Measurements from ENCODE around the gene OGDHL. TPM values are rescaled to one million over a fixed set of nuclear protein-coding genes. Genes with fewer than 3 reads are reported as not detected.
A peak's percentile ranks its signal among the peaks of the same experiment; 100 is the strongest.

OGDHL gene
- total and polyA plus RNA-seq, 9 of the 15 experiments (the other 6 are each of a cell fraction or from before 2014, with no cell fraction given), result 0.01 to 1.8 (median 0.91) TPM

DNA sequence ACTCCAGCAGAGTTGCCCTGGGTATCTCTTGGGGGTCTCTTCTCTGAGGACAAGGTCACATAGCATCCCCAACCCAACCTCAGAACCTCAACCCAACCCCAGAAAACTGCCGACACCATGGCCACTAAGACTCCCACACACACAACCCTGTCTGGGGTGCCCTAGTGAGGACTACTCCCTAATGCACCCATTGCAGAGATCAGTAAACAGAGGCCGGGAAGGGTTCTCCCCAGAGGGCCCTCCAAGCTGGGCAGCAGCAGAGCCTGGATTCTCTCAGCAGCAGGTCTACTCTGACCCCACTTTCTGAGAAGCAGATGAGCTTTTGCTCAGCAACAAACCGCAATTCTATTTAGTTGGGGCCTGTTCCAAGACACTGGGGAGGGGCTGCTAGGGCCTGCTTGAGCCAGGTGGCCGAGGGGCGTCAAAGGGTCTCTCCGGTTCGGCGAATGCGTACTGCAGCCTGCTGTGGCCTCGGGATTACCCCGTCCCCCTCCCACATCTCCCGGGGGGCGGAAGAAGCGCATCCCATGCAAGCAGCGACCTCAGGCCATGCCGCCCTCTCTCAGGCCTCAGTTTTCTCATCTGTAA is 828 bp downstream of the OGDHL start:
- Histone ChIP-seq H3K27ac (ENCODE audit: extremely low read depth, low read depth, low read length) (no peak overlapping the region), H3K4me3 (peak overlapping the region; percentile 62), H3K27me3 (ENCODE audit: control insufficient read depth in 2 of 2, insufficient read depth in 2 of 2, low read length in 2 of 2) (peaks cover 2 to 8% of the 10 kb centered on the region in 2 experiments; a peak in 3 of 5 replicates), H2AFZ (ENCODE audit: low read depth, low read length) (peak overlapping the region; percentile 88; the same call in 1 of the 2 replicates), H3K9me1 (ENCODE audit: control insufficient read depth, insufficient read depth, low read length) (peaks cover 5% of the 10 kb centered on the region), H3K9me3 (replicated peaks; ENCODE audit: control insufficient read depth, insufficient read depth, low read depth, low read length) (no peaks in the 10 kb centered on the region), H3K79me2 (ENCODE audit: control insufficient read depth, insufficient read depth, low read length) (no peaks in the 10 kb centered on the region), H4K20me1 (replicated peaks; ENCODE audit: control insufficient read depth, insufficient read depth, low read length) (0 out of 2 replicates have a peak, but pooled peaks cover 19% of the 10 kb centered on the region), H3K9ac (ENCODE audit: insufficient read depth in 1 of 2, low read depth in 2 of 2, low read length in 2 of 2) (peak overlapping the region in 1 of 2 experiments; percentile 86; a peak in 2 of 4 replicates), H3K36me3 (ENCODE audit: control insufficient read depth, insufficient read depth, low read length) (no peaks in the 10 kb centered on the region), H3K4me1 (replicated peaks in 1 of 2; ENCODE audit: control insufficient read depth in 2 of 2, insufficient read depth in 2 of 2, low read length in 2 of 2) (peaks cover 0 to 12% of the 10 kb centered on the region in 2 experiments; a peak in 2 of 5 replicates), H3K4me2 (ENCODE audit: insufficient read depth, low read length) (peak overlapping the region; percentile 73; the same call in 1 of the 2 replicates)
- 53% methylated on average over 16 of the region's 16 CpGs for WGBS (ENCODE audit: insufficient coverage, low coverage, missing lambda C conversion rate)
- FAIRE-seq, result no peak
- ATAC-seq, result no peak
- in situ Hi-C loops (cut with MboI), result no loop called here
- peak in 2 of 4 experiments; percentile 7 for DNase-seq (ENCODE audit: extremely low read depth in 1 of 4, low spot score in 3 of 4)
- ChIA-PET CTCF (ENCODE audit: low intra/inter-chr PET ratio) (no interaction called here), POLR2A (no interaction called here)
- intact Hi-C loops (cut with micrococcal nuclease), result no loop called here
- no TSS peak for BruUV-seq (replicated peaks)
- TF ChIP-seq, protein P1, sequence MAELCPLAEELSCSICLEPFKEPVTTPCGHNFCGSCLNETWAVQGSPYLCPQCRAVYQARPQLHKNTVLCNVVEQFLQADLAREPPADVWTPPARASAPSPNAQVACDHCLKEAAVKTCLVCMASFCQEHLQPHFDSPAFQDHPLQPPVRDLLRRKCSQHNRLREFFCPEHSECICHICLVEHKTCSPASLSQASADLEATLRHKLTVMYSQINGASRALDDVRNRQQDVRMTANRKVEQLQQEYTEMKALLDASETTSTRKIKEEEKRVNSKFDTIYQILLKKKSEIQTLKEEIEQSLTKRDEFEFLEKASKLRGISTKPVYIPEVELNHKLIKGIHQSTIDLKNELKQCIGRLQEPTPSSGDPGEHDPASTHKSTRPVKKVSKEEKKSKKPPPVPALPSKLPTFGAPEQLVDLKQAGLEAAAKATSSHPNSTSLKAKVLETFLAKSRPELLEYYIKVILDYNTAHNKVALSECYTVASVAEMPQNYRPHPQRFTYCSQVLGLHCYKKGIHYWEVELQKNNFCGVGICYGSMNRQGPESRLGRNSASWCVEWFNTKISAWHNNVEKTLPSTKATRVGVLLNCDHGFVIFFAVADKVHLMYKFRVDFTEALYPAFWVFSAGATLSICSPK (IDR thresholded peaks at IDR 0.05; ENCODE audit: borderline replicate concordance), result no peak
- TF ChIP-seq CBX2 (IDR thresholded peaks at IDR 0.05; ENCODE audit: insufficient read depth, low read length, poor library complexity, severe bottlenecking) (no peak), MED1 (CRISPR knock-in tag; IDR thresholded peaks at IDR 0.05; ENCODE audit: borderline replicate concordance) (no peak), BCOR (IDR thresholded peaks at IDR 0.05) (peak; percentile 78), RBM25 (IDR thresholded peaks at IDR 0.05; ENCODE audit: low read depth, low read length, severe bottlenecking) (peak; percentile 90), TFAP4 (CRISPR knock-in tag; IDR thresholded peaks at IDR 0.05; ENCODE audit: borderline replicate concordance) (0 out of 2 replicates have a peak, but pooled peaks have one; percentile 20), PHF20 (IDR thresholded peaks at IDR 0.05; ENCODE audit: partially characterized antibody) (no peak), IRF2 (CRISPR knock-in tag; IDR thresholded peaks at IDR 0.05) (no peak), TEAD2 (tag; IDR thresholded peaks at IDR 0.05) (no peak), ADNP (tag; IDR thresholded peaks at IDR 0.05) (peak; percentile 65; the same call in 1 of the 2 replicates), RCOR1 (IDR thresholded peaks at IDR 0.05; ENCODE audit: borderline replicate concordance in 1 of 2, low read depth in 2 of 2, low read length in 2 of 2) (0 out of 4 replicates have a peak, but pooled peaks of 1 of the 2 experiments have one; percentile 17), KDM1A (IDR thresholded peaks at IDR 0.05) (peak; percentile 61 to 64), ZNF583 (CRISPR knock-in tag; IDR thresholded peaks at IDR 0.05) (no peak), BDP1 (IDR thresholded peaks at IDR 0.05; ENCODE audit: insufficient read depth, insufficient read length) (no peak), E2F6 (IDR thresholded peaks at IDR 0.05; ENCODE audit: borderline replicate concordance in 1 of 2, extremely low read depth in 1 of 2, insufficient read depth in 1 of 2, insufficient read length in 1 of 2, low read depth in 1 of 2, low read length in 1 of 2, poor library complexity in 1 of 2, severe bottlenecking in 1 of 2) (no peak), CAMTA2 (CRISPR knock-in tag; conservative IDR thresholded peaks at IDR 0.05) (no peak), SMARCA5 (IDR thresholded peaks at IDR 0.05) (peak; percentile 65)
- TF ChIP-seq, protein P2, sequence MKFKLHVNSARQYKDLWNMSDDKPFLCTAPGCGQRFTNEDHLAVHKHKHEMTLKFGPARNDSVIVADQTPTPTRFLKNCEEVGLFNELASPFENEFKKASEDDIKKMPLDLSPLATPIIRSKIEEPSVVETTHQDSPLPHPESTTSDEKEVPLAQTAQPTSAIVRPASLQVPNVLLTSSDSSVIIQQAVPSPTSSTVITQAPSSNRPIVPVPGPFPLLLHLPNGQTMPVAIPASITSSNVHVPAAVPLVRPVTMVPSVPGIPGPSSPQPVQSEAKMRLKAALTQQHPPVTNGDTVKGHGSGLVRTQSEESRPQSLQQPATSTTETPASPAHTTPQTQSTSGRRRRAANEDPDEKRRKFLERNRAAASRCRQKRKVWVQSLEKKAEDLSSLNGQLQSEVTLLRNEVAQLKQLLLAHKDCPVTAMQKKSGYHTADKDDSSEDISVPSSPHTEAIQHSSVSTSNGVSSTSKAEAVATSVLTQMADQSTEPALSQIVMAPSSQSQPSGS (CRISPR knock-in tag; IDR thresholded peaks at IDR 0.05), result 0 out of 2 replicates have a peak, but pooled peaks have one; percentile 22

Data from K562 (cell line).